ENCODE measurements around the gene ST8SIA6. TPM values are rescaled to one million over a fixed set of nuclear protein-coding genes. Genes with fewer than 3 reads are reported as not detected.

Gene ST8SIA6
- total RNA-seq, 1 experiment from 2014 or later: 0.10 TPM

DNA sequence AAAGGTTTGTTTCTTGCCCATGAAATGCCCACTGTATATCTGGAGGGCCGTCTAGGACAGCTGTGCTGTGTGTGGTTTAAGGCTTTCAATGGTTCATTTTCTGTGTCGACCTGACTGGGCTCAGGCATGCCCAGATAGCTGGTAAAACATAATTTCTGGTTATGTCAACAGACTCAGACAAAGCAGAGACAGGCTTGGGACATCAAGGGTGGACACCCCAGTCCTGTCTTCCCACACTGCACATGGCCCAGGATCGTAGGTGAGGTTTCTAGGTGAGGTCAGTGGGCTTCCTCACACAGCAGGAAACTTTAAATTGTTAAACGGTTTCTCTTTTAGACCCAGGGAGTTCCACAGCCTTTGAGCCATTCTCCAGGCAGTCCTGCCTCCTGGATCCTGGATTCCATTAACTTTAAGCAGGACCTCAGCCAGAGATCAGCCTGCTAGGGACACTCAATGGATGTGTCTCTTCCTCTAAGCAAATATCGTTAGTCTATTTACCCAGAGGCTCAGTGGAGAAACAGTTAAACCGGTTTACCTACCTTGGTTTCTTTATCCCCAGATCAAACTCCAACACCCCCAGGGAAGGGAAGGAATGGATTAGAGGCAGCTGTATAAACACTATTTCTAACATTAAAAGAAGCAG is 66.4 kb downstream of the ST8SIA6 start:
- no peak for DNase-seq (ENCODE audit: low read depth)

DNA sequence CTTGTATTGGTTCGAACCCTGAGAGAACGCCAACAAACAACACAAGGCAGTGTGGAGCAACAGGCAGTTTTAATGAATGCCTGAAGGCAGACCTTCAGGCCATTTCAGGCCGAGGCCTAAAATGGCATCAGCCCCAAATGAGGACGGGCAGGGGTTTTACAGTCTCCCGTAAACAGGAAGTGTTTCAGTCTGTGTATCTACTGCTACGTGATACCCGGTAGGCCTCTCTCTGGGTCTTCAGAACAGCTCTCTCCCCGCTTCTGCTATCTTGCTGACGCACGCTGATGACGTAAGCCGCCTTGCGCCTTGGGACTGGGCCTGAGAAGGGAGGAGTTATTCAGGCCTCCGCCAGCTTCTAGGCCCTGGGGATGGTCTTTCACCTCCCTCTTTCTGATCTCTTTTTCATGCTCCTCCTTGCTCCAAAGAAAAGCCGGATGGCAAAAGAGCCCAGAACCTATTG is 67.7 kb downstream of the ST8SIA6 start:
- DNase-seq (ENCODE audit: low read depth): no peak

DNA sequence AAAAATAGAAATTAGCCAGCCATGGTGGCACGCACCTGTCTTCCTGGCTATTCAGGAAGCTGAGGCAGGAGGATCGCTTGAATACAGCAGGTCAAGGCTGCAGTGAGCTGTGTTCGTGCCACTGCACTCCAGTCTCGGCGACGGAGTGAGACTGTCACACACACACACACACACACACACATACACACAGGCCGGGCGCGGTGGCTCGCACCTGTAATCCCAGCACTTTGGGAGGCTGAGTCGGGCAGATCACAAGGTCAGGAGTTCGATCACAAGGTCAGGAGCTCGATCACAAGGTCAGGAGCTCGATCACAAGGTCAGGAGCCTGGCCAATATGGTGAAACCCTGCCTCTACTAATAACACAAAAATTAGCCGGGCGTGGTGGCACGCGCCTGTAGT is 68.4 kb downstream of the ST8SIA6 start:
- DNase-seq (ENCODE audit: low read depth): no peak

DNA sequence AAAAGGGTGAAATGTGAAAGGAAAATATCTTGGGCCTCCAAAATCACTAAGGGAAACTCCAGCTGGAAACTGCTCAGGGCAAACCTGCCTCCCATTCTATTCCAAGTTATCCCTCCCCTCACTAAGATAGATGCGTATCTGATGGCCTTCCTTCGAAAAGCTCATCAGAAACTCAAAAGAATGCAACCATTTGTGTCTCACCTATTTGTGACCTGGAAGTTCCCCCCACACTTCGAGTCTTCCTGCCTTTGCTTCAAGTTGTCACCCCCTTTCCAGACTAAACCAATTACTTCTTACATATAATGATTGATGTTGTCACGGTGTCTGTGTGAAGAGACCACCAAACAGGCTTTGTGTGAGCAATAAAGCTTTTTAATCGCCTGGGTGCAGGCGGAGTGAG is 69.3 kb downstream of the ST8SIA6 start:
- DNase-seq (ENCODE audit: low read depth): no peak

DNA sequence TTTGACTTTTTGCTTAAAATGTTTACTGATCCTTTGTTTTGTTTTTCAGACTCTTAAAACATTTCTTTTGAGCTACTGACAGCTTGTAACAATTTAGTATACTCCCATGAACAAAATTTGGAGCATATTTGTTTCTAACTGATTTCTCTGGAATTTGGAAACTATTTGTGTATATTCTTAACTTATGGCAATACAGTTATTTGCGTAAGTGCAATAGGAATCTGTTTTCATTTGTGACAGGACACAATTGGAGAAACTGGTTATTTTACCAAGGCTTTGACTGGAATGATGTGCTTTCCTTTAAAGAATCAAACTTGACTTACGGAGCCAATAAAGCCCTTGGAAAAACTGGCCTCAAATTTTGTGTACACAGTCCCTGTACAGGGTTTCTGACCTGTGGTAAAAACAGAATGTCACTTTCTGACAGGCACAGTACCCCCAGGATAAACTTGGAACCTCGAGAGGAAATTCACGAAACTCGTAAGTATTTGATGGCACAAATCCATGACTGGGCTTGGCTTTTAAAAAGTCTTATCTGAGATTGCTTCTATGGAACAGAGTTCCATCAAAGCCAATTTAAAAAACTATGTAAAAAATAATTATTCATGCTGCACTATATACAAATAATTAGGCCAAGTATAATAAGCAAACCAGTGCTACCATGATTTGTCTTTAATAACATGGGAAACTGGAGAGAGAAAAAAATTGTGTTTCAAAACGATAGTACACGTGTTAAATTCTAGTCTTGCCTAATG is 70.4 kb downstream of the ST8SIA6 start:
- DNase-seq (ENCODE audit: low read depth): no peak

DNA sequence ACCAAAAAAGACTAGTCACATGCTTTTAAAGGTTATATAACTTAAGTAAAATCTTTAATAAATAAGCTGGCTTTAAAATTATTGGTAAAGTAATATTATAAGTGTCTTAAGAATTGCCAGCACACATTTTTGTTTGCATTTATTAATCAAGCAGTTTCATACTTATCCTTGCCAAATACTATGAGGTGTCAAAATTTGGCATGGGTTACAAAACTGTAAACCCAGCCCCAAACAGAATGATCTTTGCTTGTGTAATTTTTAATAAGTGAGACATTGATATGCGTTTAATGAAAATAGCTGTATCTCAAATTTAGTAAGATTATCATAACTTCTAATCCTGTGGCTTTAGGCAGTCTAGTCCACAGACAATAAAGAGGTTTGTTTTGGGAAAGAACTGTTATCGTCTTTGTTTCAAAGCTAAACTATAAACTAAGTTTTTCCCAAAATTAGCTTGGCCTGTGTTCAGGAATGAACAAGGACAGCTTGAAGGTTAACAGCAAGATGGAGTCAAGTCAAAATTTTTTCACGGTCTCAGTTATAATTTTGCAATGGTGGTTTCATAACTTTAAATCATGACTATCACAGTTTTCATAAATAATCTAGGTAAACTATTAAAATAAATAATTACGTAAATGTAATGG is 72.8 kb downstream of the ST8SIA6 start:
- DNase-seq (ENCODE audit: low read depth): no peak

DNA sequence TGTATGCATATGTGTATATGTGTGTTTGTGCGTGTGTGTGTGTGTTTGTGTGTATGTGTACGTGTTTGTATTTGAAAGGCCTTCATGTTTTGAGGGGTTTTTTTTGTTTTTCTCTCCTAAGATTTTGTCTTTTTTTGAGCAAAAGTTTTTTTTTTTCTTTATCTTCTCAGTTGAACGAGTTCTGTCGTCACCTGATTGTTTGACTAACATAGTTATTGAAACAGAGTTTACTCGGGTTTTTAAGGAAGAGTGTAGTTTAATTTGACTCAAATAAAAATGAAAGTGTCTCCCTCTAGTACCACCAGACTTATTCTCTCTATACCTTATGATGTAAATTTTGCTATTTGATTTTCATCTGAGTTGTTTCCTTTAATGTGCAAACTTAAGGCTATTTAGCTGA is 73.5 kb downstream of the ST8SIA6 start:
- DNase-seq (ENCODE audit: low read depth): no peak

DNA sequence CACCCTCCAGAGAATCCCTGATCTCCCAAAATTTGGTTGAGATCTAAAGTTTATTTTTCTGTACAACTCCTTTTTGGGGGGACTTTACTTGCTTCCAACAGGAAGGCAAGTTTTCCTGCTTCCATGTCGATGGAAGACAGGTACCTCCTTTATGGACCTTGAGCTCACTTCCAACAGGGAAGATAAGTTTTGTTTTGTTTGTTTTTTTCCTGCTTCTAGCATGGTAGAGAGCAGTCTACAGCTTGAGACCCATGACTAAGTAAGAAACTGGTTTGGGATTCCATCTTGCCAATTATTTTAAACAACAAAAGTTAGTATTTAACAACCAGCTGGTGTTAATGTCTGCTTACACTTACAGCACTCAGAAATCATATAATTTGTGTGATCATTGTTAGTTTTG is 74.4 kb downstream of the ST8SIA6 start:
- DNase-seq (ENCODE audit: low read depth): no peak

DNA sequence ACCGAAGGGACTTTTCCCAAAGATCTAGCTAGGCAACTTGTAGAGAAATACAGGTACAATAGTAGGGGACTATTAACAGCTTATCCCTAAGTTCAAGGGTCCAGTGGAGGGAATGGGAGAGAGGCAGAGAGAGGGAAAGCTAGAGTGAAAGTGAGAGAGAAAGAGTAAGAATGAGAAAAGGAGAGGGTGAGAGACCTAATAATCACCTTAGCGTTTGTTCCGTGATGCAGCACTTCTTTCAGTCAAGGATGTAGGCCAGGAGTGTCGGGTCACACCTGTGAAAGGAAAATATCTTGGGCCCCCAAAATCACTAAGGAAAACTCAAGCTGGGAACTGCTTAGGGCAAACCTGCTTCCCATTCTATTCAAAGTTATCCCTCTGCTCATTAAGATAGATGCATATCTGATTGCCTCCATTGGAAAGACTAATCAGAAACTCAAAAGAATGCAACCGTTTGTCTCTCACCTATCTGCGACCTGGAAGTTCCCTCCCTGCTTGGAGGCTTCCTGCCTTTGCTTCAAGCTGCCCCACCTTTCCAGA is 75.2 kb downstream of the ST8SIA6 start:
- DNase-seq (ENCODE audit: low read depth): no peak

DNA sequence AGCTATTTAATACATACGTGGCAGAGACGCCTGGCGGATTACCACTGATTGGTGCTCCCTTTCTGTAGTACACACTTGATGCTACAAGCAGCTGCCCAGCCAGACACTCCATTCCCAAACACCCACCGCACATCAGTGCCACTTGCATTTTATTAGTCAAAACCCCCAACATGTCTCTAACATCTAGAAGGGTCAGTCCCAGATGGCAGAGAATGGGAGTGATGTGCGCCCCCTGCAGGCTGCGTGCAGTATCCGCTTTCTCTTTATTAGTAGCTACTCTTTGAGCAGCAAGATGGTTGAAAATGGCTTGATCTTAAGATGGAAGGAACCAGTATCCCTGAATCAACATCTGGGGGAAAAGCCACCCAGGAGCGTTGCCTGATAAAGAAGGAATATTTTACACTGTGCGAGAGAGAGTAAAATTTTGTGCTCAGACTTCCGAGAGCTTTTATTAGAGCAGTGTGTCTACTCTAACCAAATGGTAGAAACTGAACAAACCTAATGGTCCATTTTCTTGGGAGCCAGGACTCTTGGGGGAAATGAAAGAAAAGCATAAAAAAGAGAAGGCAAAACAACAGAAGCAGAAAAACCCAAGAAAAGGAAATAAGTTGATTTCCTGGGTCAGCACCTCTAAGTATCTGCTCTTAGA is 78.3 kb downstream of the ST8SIA6 start:
- DNase-seq (ENCODE audit: low read depth): no peak

DNA sequence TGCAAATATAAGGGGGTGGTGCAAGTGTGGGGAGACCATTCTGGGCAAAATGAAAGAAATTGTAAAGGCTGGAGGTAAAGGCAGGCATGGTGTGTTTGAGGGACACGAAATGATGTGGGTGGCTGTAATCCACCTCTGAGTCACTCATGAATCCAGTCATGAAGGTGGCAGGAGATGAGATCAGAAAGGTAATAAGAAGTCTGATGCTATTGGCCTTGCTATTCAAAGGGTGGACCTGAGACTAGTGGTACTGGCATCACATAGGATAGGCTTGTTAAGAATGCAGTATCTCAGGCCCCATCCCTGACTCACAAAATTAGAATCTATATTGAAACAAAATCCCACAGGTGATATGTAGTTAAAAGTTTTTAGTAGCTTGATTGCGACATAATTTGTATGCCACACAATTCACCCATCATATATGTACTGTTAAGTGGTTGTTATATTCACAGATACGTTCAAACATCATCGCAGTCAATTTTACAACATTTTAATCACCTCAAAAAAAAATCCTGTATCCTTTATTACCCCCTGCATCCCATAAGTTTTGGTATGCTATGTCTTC is 85.6 kb downstream of the ST8SIA6 start:
- no peak for DNase-seq (ENCODE audit: low read depth)

DNA sequence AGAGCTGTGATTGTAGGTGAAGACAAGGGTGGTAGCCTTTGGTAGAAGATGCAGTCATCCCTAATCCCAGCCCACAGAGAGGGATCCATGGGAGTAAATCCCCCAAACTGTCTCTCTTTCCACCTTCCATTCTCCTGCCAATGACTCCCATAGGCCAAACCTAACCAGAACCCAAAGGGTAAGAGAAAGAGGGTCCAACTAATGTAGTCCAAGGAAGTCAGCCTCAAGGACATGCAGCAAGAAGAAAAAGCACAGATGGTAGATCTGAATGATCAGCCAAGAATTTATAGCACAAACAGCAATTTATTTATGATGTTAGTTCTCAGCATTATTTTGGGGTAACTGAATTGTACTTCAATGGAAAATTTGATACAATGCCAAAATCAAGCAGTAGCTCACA is 87.7 kb downstream of the ST8SIA6 start:
- DNase-seq (ENCODE audit: low read depth): no peak

DNA sequence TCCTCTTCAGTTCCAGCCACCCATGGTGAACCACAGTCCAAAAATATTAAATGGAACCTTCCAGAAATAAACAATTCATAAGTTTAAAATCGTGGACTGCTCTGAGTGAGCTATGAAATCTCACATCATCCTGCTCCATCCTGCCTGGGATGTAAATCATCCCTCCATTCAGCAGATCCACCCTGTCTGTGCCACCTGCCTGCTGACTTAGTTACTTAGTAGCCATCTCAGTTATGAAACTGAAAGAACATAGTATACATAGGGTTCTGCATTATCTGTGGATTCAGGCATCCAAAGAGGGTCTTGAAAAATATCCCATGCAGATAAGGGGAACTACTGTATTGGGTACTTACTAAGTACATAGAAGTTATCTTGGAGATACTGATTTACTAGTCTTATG is 89.0 kb downstream of the ST8SIA6 start:
- DNase-seq (ENCODE audit: low read depth): no peak

DNA sequence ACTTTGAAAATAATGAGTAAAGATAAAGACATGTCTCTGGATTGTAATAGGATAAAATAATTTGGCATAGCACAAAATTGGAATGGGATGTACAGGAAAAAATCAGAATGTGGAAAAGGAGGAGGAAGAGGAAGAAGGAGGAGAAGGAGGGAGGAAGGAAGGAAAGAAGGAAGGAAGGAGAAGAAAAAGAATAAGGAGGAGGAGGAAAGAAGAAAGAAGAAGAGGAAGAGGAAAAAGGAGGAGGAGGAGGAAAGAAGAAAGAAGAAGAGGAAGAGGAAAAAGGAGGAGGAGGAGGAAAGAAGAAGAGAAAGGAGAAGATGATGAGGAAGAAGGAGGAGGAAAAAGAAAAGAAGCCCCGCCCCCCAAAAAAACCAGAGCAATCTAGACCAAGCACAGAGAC is 95.9 kb downstream of the ST8SIA6 start:
- no peak for DNase-seq (ENCODE audit: low read depth)

DNA sequence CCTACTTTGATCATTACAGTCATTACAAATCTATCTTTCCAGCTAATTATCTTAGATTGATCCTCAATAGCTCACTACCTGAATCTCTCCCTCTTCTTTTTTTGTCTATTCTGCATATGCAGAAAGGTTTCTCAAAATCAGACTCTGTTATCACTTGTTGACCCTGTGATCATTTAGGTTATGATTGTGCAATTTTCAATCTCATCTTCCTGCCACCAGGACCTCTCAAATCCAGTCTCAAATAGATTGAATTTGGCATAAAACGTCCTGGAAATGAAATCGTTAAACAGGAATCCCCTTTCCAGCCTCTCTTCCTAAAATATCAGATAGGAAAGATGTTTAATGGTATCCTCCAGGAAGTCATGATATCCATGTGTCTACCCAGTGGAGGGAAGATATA is 96.6 kb downstream of the ST8SIA6 start:
- no peak for DNase-seq (ENCODE audit: low read depth)

DNA sequence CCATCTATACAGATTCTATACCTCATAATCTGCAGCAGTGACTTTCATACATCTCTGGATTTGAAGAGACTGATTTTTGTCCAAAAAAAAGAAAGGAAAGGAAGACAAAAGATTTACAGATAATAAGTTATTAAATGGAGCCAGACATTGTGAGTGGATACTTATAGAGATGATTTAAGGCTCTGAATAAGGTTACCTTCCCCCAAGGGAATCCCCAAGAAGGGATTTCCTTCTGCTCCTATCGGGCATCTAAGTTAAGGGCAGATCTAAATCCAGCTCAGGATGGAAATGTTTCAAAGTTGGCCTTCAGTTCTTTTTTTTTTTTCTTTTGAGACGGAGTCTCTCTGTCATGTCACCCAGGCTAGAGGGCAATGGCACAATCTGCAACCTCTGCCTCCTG is 97.6 kb downstream of the ST8SIA6 start:
- no peak for DNase-seq (ENCODE audit: low read depth)

DNA sequence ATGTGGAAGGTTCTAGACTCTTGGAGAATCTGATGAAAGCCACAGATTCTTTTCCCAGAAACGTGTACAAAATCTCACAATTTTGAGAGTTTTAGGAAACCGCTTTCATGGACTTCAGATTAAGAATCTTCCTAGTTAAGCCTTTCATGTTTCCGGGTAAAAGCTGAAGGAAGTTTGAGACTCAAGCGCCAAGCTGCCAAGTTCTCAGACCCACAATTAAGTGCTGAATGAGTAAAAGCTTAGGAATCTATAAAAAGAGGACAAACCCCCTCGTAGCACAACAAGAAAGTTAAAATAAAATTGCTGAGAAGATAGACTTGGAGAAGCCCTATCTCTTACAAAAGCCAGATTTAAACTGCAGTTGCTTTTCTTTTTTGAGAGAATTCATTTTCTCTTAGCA is 99.6 kb downstream of the ST8SIA6 start:
- DNase-seq (ENCODE audit: low read depth): no peak

DNA sequence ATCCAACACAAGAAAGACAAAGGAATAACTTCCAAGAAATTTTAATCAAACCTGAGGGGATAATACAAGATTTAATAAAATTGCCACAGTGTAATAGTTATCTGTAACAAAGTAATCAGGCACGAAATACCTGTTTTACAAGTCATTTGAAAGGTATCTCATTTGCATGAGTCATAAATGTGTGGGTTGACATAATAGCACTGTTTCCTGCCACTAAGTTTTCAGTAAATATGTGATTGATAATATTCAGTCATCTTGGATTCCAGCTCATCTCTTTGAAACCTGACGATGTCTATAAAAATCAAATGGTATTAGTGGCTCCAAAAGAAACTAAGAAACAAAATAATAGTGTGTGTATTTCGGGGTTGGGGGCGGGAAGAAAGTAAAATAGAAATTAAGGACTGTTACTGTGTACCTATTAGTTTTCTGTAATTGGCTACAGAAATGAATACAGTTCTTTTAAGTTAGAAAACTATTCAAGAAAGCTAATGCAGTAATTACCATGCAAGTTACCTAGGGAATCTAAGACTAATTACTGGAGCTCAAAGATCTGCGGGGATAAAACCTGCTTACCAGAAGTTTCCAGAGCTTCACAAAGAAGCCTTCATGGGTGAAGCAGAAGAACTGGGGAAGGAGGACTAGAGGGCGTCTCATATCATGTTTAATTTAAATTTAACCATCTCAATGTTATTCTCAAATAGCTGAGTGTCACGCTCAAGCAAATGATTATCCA is 100.7 kb downstream of the ST8SIA6 start:
- peak; percentile 41 for DNase-seq (ENCODE audit: low read depth)

DNA sequence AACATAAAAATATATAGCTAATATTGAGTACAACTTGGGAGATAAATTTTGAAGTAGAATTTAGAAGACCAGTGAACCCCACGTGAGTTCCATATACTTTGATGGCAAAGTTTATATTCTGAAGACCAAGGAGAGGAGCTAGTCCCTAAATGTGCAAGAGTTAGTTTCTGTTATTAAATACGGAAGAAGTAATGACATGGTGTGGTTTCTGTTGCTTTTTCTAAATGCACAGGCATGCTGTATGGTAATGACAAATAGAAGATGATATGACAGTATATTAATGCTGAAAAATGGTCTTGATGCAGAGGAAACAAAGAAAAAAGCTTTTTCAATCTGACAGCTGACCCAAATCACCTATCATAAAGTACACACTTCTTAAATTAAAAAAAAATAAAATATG is 101.8 kb downstream of the ST8SIA6 start:
- no peak for DNase-seq (ENCODE audit: low read depth)

DNA sequence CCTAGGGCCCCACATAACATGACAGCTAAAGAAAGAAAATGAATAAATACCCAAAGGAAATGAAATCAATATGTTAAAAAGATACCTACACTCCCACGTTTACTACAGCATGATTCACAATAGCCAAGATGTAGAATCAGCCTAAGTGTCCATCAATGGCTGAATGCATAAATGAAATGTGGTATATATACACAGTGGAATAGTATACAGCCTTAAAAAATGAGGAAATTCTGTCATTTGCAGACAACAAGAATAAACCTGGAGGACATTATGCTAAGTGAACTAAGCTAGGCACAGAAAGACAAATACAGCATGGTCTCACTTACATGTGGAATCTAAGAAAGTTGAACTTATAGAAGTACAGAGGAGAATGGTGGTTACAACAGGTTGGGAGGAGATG is 102.9 kb downstream of the ST8SIA6 start:
- DNase-seq (ENCODE audit: low read depth): no peak

DNA sequence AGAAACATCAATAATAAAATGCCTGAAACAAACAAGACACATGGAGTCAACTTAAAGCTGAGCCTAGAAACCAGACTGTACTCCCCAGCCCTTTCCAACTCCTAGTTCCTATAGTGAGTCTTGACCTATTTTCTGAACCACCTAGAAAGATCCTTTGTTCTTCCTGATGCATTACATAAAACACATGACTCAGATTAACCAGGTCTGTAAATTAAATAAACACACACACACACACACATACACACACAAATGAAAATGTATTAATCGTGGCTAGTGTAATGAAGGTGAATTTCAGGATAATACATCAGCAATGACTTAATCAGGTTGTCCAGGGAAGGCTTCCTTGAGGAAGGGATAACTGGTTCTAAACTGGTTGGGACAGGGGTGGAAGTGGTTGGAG is 104.7 kb downstream of the ST8SIA6 start:
- no peak for DNase-seq (ENCODE audit: low read depth)

All from HT1080 (cell line).